Activated CD8-positive, alpha-beta memory T cell treated with anti-CD3 and anti-CD28 coated beads, Interleukin-2, amount 10 ng/mL, durations not matched to agents 7 days and 5 days (primary cell): ENCODE results near the gene TLE6. TPM values are rescaled to one million over a fixed set of nuclear protein-coding genes. Genes with fewer than 3 reads are reported as not detected.
"Not testable (repeated sequence)": the region's sequence is repeated elsewhere in the genome, so short reads cannot be mapped to it uniquely, and the experiment has no call there.

ENCODE experiments used
- ATAC-seq: fragments of 150-1000 bp; cut with Tn5 transposase; one replicate; pipeline ENCODE4 v1.10.0; 2021; ENCODE audit warnings: moderate library complexity
- CTCF ChIA-PET: fragments of 350-600 bp; sonication (Branson Sonifier 250); formaldehyde crosslinking; loops from one replicate; lab custom pipeline; 2021; ENCODE audit warnings: antibody characterized with exemption; lab: Charles Lee
- DNase-seq: peaks from one replicate; pipeline ENCODE4 v3.0.0-alpha.2; 2020
- H3K27ac Mint-ChIP-seq: one replicate; pipeline ENCODE4 v1.8.0; 2021; ENCODE audit warnings: mild to moderate bottlenecking, mixed read lengths
- H3K27me3 Mint-ChIP-seq: one replicate; pipeline ENCODE4 v1.8.0; 2021; ENCODE audit warnings: mixed read lengths
- H3K36me3 Mint-ChIP-seq: one replicate; pipeline ENCODE4 v1.8.0; 2021; ENCODE audit warnings: mild to moderate bottlenecking, mixed read lengths
- H3K4me1 Mint-ChIP-seq: one replicate; pipeline ENCODE4 v1.8.0; 2021; ENCODE audit warnings: mixed read lengths
- H3K4me3 Mint-ChIP-seq: one replicate; pipeline ENCODE4 v1.8.0; 2021; ENCODE audit warnings: mild to moderate bottlenecking, moderate library complexity, mixed read lengths
- H3K9me3 Mint-ChIP-seq: one replicate; pipeline ENCODE4 v1.8.0; 2022; ENCODE audit warnings: low read depth, mixed read lengths
- total RNA-seq, 2 experiments: library from RNA; stranded (reverse); gene quantifications; one replicate each; pipeline ENCODE4 v1.2.3, GENCODE V29; 2021

Gene TLE6
- total RNA-seq, 2 experiments from 2014 or later = 1.9 to 3.2 TPM

DNA sequence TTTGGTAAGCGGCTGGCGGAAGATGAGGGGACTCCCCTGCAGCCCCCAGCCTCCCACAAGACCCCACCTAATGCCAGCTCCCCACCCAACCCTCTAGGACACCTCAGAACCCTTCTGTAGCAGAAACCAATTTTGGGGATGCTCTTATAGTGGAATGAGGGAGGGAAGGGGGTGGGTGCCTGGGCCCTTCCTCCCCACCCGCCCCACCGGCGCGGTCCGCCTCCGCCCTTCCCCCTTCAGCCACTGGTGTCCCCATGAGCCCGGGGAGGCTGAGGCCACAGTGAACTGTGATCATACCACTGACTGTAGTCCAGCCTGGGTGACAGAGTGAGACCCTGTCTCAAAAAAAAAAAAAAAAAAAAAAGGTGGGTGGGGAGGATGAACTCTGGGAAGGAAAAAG, 16.2 kb downstream of the TLE6 start:
- ATAC-seq = no peak

DNA sequence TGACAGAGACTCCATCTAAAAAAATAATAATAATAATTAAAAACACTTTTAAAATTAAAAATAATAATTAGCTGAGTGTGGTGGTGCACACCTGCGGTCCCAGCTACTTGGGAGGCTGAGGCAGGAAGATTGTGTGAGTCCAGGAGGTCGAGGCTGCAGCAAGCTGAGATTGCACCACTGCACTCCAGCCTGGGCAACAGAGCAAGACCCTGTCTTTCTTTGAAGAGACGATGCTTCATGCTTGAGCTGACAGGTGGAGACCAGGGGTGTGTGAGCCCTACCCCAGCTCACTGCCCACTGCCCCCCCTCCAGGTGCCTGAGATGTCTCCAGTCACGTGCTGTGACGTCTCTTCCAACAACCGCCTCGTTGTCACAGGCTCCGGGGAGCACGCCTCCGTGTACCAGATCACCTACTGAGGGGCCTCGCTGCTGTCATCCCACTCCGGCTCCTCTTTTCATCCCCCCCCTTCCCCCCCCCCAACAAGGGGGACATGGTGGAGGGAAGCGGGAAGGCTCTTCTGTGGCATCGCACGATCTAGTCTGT, 17.3 kb downstream of the TLE6 start:
- DNase-seq (no peak), ATAC-seq (no peak)
- H3K9me3 Mint-ChIP-seq = no peaks in the 10 kb centered on the region
- CTCF ChIA-PET = no interaction called here
- H3K27ac Mint-ChIP-seq = no peak overlapping the region
- H3K4me3 Mint-ChIP-seq = no peak overlapping the region
- H3K4me1 Mint-ChIP-seq = no peaks in the 10 kb centered on the region
- no peaks in the 10 kb centered on the region for H3K36me3 Mint-ChIP-seq
- H3K27me3 Mint-ChIP-seq = no peaks in the 10 kb centered on the region

More for the DNA sequence above, 16.2 kb downstream of the TLE6 start:
- H3K4me1 Mint-ChIP-seq = no peaks in the 10 kb centered on the region
- H3K27me3 Mint-ChIP-seq = no peaks in the 10 kb centered on the region
- H3K27ac Mint-ChIP-seq = no peak overlapping the region
- DNase-seq = no peak
- H3K9me3 Mint-ChIP-seq = no peaks in the 10 kb centered on the region
- CTCF ChIA-PET = interaction anchor here (0.7 kb wide), 1 partner anchor 111 kb away, joined by 3 read pairs; no protein-coding TSS in a partner anchor
- no peak overlapping the region for H3K4me3 Mint-ChIP-seq
- H3K36me3 Mint-ChIP-seq = no peaks in the 10 kb centered on the region

DNA sequence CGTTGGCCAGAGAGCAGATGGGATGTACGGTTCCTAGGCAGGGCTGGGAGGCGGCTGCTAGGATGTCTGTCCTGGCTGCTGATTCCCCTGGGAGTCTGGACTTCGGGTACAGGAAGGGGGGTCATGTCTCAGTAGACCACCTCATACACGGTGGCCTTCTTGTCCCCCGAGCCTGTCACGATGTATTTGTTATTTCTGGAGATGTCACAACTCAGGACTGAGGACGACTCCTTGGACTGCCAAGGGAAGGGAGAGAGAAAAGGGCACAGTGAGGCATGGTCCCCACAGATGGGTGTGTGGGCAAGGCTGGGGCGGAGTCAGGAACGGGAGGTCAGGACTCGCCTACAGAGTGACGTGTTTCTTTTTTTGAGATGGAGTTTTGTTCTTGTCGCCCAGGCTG, 20.4 kb downstream of the TLE6 start:
- CTCF ChIA-PET = no interaction called here
- DNase-seq (no peak), ATAC-seq (no peak)
- Mint-ChIP-seq H3K4me1 (no peaks in the 10 kb centered on the region), H3K27ac (no peak overlapping the region), H3K36me3 (no peaks in the 10 kb centered on the region), H3K27me3 (no peaks in the 10 kb centered on the region), H3K9me3 (no peaks in the 10 kb centered on the region), H3K4me3 (no peak overlapping the region)

DNA sequence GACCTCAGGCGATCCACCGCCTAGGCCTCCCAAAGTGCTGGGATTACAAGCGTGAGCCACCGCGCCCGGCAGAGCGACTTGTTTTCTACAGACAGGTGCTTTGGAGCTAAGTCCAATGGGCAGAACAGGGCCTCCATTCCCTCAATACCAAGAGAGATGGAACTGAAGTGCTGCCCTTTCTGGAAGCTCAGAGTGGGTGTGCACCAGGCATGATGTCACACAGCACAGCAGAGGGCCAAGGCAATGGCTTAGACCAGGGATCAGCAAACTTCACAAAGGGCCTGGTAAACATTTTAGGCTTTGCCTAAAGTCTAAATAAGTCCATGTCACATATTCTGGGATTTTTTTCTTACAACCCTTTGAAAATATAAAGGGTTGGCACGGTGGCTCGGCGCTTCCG, 21.3 kb downstream of the TLE6 start:
- no peak for ATAC-seq
- H3K9me3 Mint-ChIP-seq = no peaks in the 10 kb centered on the region
- H3K4me3 Mint-ChIP-seq = no peak overlapping the region
- no peak for DNase-seq
- H3K36me3 Mint-ChIP-seq = no peaks in the 10 kb centered on the region
- no peak overlapping the region for H3K27ac Mint-ChIP-seq
- no peaks in the 10 kb centered on the region for H3K27me3 Mint-ChIP-seq
- no peaks in the 10 kb centered on the region for H3K4me1 Mint-ChIP-seq
- CTCF ChIA-PET = no interaction called here

DNA sequence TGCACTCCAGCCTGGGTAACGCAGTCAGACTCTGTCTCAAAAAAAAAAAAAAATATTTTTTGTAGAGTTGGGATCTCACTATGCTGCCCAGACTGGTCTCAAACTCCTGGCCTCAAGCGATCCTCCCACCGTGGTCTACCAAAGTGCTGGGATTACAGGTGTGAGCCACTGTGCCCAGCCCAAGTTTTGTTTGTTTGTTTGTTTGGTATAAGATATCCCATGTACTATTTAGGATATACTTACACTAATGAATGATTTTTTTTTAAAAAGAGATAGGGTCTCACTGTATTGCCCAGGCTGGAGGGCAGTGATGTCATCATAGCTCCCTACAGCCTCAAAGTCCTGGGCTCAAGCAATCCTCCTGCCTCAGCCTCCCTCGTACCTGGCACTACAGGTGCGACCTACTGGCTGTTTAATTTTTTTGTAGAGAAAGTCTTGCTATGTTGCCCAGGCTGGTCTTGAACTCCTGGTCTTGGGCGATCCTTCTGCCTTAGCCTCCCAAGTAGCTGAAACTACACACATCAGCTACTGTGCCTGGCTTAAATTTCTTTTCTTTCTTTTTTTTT, 24.0 kb downstream of the TLE6 start:
- Mint-ChIP-seq H3K4me3 (no peak overlapping the region), H3K36me3 (no peaks in the 10 kb centered on the region), H3K4me1 (no peaks in the 10 kb centered on the region), H3K9me3 (no peaks in the 10 kb centered on the region), H3K27ac (no peak overlapping the region), H3K27me3 (no peaks in the 10 kb centered on the region)
- CTCF ChIA-PET = interaction anchor here (0.7 to 1.2 kb wide), 3 partner anchors 102 to 125 kb away, joined by 3 to 4 read pairs (median 3); no protein-coding TSS in a partner anchor
- DNase-seq (no peak), ATAC-seq (no peak)

DNA sequence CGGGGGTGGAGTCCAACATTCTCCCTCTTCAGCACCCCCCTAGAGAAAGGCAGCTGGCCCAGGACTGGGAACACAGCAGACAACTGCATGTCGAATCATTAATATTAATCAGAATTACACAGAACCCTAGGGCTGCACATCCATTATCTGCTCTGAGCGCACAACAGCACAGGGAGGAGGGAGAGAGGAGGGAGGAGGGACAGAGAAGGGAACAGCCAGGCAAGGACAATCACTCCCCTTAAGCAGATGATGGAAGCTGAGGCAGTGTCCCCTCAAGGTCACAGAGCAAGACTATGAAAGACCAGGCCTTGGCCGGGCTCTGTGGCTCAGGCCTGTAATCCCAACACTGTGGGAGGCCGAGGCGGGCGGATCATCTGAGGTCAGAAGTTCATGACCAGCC, 25.7 kb downstream of the TLE6 start:
- Mint-ChIP-seq H3K4me1 (peaks cover 2% of the 10 kb centered on the region), H3K27ac (no peak overlapping the region), H3K27me3 (no peaks in the 10 kb centered on the region), H3K9me3 (no peaks in the 10 kb centered on the region), H3K36me3 (no peaks in the 10 kb centered on the region), H3K4me3 (no peak overlapping the region)
- DNase-seq (no peak), ATAC-seq (no peak)
- CTCF ChIA-PET = no interaction called here

DNA sequence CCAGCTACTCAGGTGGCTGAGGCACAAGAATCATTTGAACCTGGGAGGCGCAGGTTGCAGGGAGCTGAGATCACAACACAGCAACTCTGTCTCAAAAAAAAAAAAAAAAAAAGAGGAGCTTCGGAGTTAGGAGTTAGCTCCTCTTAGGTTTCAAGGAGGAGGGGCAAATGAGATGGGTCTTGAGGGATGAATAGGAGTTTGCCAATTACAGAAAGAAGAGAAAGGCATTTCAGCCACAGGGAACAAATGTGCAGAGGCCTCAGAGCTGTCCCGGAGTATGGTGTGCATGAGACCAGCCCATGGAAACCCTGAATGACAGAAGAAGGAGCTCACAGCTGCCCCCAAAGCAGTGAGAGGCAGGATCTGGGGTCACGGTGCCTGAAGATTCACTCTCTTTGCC, 27.2 kb downstream of the TLE6 start:
- Mint-ChIP-seq H3K4me3 (no peak overlapping the region), H3K36me3 (no peaks in the 10 kb centered on the region), H3K27me3 (no peaks in the 10 kb centered on the region), H3K27ac (no peak overlapping the region), H3K9me3 (no peaks in the 10 kb centered on the region), H3K4me1 (peaks cover 3% of the 10 kb centered on the region)
- CTCF ChIA-PET = interaction anchor here (0.7 to 1.1 kb wide), 3 partner anchors 26 to 104 kb away, joined by 3 to 6 read pairs (median 3); no protein-coding TSS in a partner anchor
- no peak for ATAC-seq
- no peak for DNase-seq

DNA sequence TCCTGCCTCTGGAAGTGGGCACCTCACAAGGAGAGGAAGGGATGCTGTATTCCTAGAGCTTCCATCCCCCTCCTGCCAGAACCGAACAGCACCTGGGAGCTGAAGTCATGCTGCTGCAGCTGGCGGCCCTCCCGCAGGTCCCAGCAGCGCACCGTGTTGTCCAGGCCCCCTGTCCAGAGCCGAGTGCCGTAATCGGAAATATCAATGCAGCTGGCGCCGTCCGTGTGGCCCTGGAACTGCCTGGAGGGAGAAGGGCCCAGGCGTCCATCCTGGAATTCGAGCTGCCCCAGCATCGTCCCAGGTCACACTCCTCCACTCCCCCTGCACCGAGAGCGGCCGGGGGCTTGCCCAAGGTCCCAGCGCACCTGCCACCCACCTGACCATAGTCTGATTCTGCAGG, 28.0 kb downstream of the TLE6 start:
- no peaks in the 10 kb centered on the region for H3K27me3 Mint-ChIP-seq
- DNase-seq (no peak), ATAC-seq (no peak)
- CTCF ChIA-PET = no interaction called here
- H3K4me1 Mint-ChIP-seq = peaks cover 3% of the 10 kb centered on the region
- H3K9me3 Mint-ChIP-seq = no peaks in the 10 kb centered on the region
- H3K36me3 Mint-ChIP-seq = no peaks in the 10 kb centered on the region
- H3K27ac Mint-ChIP-seq = no peak overlapping the region
- H3K4me3 Mint-ChIP-seq = no peak overlapping the region

DNA sequence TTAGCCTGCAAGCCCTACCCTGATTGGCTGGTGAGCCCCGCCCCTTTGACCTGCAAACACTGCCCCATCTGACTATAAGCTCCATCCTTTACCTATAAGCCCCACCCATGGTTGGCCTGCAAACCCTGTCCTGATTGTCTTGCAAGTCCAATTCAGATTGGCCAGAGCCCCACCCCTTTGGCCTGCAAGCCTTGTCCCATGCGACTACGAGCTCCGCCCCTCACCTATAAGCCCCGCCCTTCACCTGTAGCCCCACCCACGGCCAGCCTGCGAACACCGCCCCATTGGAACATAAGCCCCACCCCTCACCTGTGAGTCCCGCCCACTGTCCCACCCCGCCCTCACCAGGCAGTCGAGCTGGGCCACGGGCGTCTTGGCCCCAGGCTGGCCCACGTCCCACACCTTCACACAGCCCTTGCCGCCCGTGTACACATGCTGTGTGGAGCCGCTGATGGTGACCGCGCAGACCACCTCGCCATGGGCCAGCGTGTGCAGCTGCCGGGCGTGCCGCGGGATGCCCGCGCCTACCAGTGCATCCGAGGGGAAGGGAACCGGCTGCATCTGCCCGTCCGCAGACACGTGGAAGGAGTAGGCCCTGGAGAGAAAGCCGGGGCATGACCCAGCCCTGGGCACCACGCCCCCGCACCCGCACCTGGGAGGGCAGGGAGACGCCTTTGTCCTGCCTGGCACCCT, 28.9 kb downstream of the TLE6 start:
- Mint-ChIP-seq H3K9me3 (no peaks in the 10 kb centered on the region), H3K36me3 (no peaks in the 10 kb centered on the region), H3K4me1 (peaks cover 3% of the 10 kb centered on the region), H3K27ac (no peak overlapping the region), H3K27me3 (no peaks in the 10 kb centered on the region), H3K4me3 (no peak overlapping the region)
- ATAC-seq = no peak
- no peak for DNase-seq
- CTCF ChIA-PET = no interaction called here

DNA sequence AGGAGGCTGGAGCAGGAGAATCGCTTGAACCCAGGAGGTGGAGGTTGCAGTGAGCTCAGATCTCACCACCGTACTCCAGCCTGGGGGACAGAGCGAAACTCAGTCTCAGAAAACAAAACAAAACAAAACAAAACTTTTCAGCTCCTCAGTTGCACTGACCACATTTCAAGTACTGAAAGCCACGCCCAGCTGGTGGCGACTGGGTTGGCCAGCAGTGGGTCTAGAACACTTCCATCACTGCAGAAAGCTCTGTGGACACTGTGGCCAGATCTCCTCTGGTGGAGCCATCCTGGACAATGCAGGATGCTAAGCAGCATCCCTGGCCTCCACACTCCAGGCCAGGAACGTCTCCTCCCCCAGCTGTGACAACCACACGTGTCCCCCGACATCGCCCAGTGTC, 30.6 kb downstream of the TLE6 start:
- H3K4me1 Mint-ChIP-seq = peaks cover 3% of the 10 kb centered on the region
- no peaks in the 10 kb centered on the region for H3K27me3 Mint-ChIP-seq
- CTCF ChIA-PET = interaction anchor here (0.6 kb wide), 1 partner anchor 330 kb away, joined by 3 read pairs; no protein-coding TSS in a partner anchor
- H3K27ac Mint-ChIP-seq = no peak overlapping the region
- ATAC-seq = no peak
- no peaks in the 10 kb centered on the region for H3K36me3 Mint-ChIP-seq
- DNase-seq = no peak
- no peaks in the 10 kb centered on the region for H3K9me3 Mint-ChIP-seq
- no peak overlapping the region for H3K4me3 Mint-ChIP-seq

DNA sequence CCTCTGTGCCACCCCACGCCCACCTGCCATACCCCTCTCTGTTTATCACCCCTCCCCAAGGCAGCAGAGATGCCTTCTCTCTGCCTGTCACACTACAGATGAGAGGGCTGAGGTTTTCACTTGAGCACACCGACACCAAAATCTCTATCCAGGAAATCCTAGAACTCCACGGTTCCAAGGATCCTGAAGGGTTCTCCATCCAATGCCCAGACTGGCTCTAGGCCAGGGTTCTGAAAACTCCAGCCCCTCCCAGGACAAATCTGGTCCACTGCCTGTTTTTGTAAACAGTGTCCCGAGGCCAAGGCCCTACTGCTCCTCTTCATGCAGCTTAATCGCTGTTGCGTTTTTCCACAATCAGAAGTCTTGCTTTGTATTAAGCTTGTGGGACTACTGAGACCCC, 31.6 kb downstream of the TLE6 start:
- ATAC-seq = no peak
- Mint-ChIP-seq H3K27ac (no peak overlapping the region), H3K36me3 (no peaks in the 10 kb centered on the region), H3K4me1 (peaks cover 3% of the 10 kb centered on the region), H3K27me3 (no peaks in the 10 kb centered on the region), H3K4me3 (no peak overlapping the region), H3K9me3 (no peaks in the 10 kb centered on the region)
- no peak for DNase-seq
- CTCF ChIA-PET = no interaction called here

DNA sequence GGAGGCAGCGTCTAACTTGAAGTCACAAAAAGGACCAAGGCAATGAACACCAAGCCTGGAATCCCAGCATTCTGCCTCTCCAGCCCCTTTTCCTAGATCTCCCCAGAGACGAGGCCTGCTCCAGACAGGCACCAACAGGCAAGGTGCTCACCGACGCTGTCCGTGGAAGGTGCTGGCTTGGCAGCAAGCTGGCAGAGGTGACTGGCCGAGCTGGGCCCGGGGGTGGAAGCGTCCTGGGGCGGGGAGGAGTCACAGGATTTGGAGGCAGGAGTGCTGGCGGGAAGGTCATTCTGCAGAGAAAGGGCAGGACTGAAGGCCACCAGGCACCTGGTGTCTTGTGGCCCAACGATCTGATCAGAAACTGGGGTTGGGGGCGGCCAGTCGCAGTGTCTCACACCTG, 33.5 kb downstream of the TLE6 start:
- H3K9me3 Mint-ChIP-seq = no peaks in the 10 kb centered on the region
- CTCF ChIA-PET = no interaction called here
- ATAC-seq (no peak), DNase-seq (no peak)
- H3K4me3 Mint-ChIP-seq = no peak overlapping the region
- H3K4me1 Mint-ChIP-seq = peaks cover 3% of the 10 kb centered on the region
- no peak overlapping the region for H3K27ac Mint-ChIP-seq
- H3K27me3 Mint-ChIP-seq = no peaks in the 10 kb centered on the region
- no peaks in the 10 kb centered on the region for H3K36me3 Mint-ChIP-seq

DNA sequence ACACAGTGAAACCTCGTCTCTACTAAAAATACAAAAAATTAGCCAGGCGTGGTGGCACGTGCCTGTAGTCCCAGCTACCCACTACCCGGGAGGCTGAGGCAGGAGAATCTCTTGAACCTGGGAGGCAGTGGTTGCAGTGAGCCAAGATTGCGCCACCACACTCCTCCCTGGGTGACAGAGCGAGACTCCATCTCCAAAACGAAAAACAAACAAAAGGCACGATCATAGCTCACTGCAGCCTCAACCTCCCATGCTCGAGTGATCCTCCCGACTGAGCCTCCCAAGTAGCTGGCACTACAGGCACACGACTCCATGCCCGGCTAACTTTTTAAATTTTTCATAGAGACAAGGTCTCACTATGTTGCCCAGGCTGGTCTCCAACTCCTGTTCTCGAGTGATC, 34.7 kb downstream of the TLE6 start:
- H3K4me1 Mint-ChIP-seq, H3K27ac Mint-ChIP-seq, H3K4me3 Mint-ChIP-seq, H3K27me3 Mint-ChIP-seq, ATAC-seq, DNase-seq, H3K9me3 Mint-ChIP-seq, CTCF ChIA-PET, H3K36me3 Mint-ChIP-seq: not testable (repeated sequence)
